ENCODE measurements around the gene PPP1R13B. TPM values are rescaled to one million over a fixed set of nuclear protein-coding genes. Genes with fewer than 3 reads are reported as not detected.

PPP1R13B gene
- total and polyA plus RNA-seq, 12 donors, result 21.6 to 124 (median 75.5) TPM

GRCh38 chr14:103737432-103738045 lies 109.8 kb downstream of the PPP1R13B start:
- no peak for DNase-seq
- TF ChIP-seq CTCF (IDR thresholded peaks at IDR 0.05), result no peak
- 93% methylated on average over 16 of the region's 16 CpGs for WGBS, 2 donors
- Histone ChIP-seq H3K4me1 (peaks cover 4 to 45% (median 21%) of the 10 kb centered on the region in 9 donors), H3K27me3 (no peaks in the 10 kb centered on the region), H3K27ac (no peak overlapping the region), H3K4me3 (no peak overlapping the region), H3K36me3 (peaks cover 0 to 100% (median 51%) of the 10 kb centered on the region in 9 donors), H3K9me3 (no peaks in the 10 kb centered on the region)
- no peak for ATAC-seq
- intact Hi-C loops (cut with DNase I), result no loop called here

GRCh38 chr14:103736546-103737431 lies 110.6 kb downstream of the PPP1R13B start:
- 78 to 86% methylated on average over 10 of the region's 10 CpGs for WGBS, 2 donors
- intact Hi-C loops (cut with DNase I), result no loop called here
- peak overlapping the region in 3 of 10 donors; percentile 2 to 36 (median 29) for H3K27ac ChIP-seq
- H3K9me3 ChIP-seq, result no peaks in the 10 kb centered on the region
- no peak for DNase-seq
- peaks cover 4 to 42% (median 21%) of the 10 kb centered on the region in 9 donors for H3K4me1 ChIP-seq
- H3K27me3 ChIP-seq, result no peaks in the 10 kb centered on the region
- H3K36me3 ChIP-seq, result peaks cover 0 to 99% (median 55%) of the 10 kb centered on the region in 9 donors
- peak in 1 of 8 donors; percentile 41 for ATAC-seq
- H3K4me3 ChIP-seq, result no peak overlapping the region
- TF ChIP-seq CTCF (IDR thresholded peaks at IDR 0.05), result no peak

- Histone ChIP-seq H3K4me3 (no peak overlapping the region), H3K27me3 (no peaks in the 10 kb centered on the region), H3K36me3 (peaks cover 0 to 96% (median 54%) of the 10 kb centered on the region in 9 donors), H3K9me3 (no peaks in the 10 kb centered on the region), H3K27ac (peak overlapping the region in 4 of 10 donors; percentile 29 to 42 (median 37)), H3K4me1 (peaks cover 4 to 49% (median 21%) of the 10 kb centered on the region in 9 donors)
- intact Hi-C loops (cut with DNase I), result no loop called here
- ATAC-seq, result peak in 3 of 8 donors; percentile 1 to 6 (median 2)
- no peak for TF ChIP-seq CTCF (IDR thresholded peaks at IDR 0.05)
- DNase-seq, result no peak
- WGBS, 2 donors, result 84 to 85% methylated on average over 22 of the region's 22 CpGs
Measured at GRCh38 chr14:103735815-103736545, 111.4 kb downstream of the PPP1R13B start.

- no peak for DNase-seq
- H3K27ac ChIP-seq, result peak overlapping the region in 7 of 10 donors; percentile 25 to 42 (median 34)
- peak in 5 of 8 donors; percentile 14 to 50 (median 35) for ATAC-seq
- peak in 7 of 9 donors; percentile 9 to 41 (median 36) for TF ChIP-seq CTCF (IDR thresholded peaks at IDR 0.05)
- no peaks in the 10 kb centered on the region for H3K27me3 ChIP-seq
- peaks cover 4 to 55% (median 22%) of the 10 kb centered on the region in 9 donors for H3K4me1 ChIP-seq
- intact Hi-C loops (cut with DNase I), result no loop called here
- 59 to 60% methylated on average over 7 of the region's 7 CpGs for WGBS, 2 donors
- peaks cover 0 to 95% (median 54%) of the 10 kb centered on the region in 9 donors for H3K36me3 ChIP-seq
- no peaks in the 10 kb centered on the region for H3K9me3 ChIP-seq
- no peak overlapping the region for H3K4me3 ChIP-seq
Measured at GRCh38 chr14:103735439-103735814, 111.9 kb downstream of the PPP1R13B start.
